GM12892 (cell line): ENCODE measurements around the gene LANCL3.

Source experiments
- POLR2A ChIP-seq: IDR thresholded peaks from 2 replicates; pipeline ENCODE4 v1.6.1; 2011; ENCODE audit warnings: low read depth, low read length, control low read depth
- POLR2AphosphoS5 ChIP-seq: IDR thresholded peaks from 2 replicates; pipeline ENCODE4 v1.6.1; 2011; ENCODE audit warnings: low read depth, low read length, control low read depth
- TAF1 ChIP-seq: IDR thresholded peaks from 2 replicates; pipeline ENCODE4 v1.6.1; 2011; ENCODE audit warnings: low read depth, mild to moderate bottlenecking, control low read depth, low read length, borderline replicate concordance

DNA sequence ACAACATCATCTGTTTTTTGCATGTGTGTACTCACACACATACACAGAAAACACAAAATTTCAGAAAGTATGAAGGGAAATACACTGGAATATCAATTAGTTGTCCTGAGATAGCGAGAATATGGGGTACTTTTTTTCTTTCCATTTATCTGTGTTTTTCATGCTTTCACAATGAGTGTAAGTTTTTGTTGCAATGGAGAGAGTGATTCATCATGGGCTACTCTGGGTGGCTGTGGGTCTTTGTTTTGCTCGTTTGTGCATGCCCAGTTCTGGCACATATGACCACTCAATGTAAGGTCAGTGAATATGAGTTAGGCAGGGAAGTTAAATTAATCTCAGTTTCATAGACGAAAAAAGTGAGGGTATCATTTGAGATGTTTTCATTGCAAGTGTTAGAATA is 141.0 kb downstream of the LANCL3 start:
- TF ChIP-seq POLR2AphosphoS5 (no peak), POLR2A (no peak), TAF1 (no peak)
